Measurements from ENCODE around the gene EDN3. TPM values are rescaled to one million over a fixed set of nuclear protein-coding genes. Genes with fewer than 3 reads are reported as not detected.

EDN3 gene
- total and polyA plus RNA-seq, 2 donors (not counting 3 experiments of a cell fraction or from before 2014, with no cell fraction given): not detected

DNA sequence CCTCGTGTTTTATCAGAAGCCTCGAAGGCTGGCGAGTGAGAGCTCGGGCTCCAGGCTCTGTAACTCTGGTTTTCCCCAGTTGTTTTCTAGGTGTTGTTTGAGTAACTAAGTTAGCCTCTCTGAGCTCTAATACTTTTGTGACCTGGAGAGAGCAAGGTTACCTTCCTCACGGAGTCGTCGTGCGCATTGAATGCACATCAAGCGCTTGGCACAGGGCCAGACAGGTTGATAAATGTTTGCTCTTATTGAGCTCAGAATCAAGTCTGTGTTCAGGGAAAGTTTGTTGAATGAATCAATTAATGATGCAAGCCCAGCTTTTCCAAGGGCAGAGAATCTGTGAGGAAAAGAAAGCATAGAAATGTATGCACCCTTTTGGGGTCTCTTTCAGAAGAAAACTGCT, 33.5 kb downstream of the EDN3 start:
- Histone ChIP-seq H3K4me3 (replicated peaks in 1 of 3; ENCODE audit: insufficient read depth in 1 of 3, low read depth in 1 of 3, low read length in 3 of 3) (no peak overlapping the region), H3K9ac (replicated peaks; ENCODE audit: extremely low read depth, insufficient read depth, low read length) (no peak overlapping the region), H3K27ac (ENCODE audit: insufficient read depth, low read depth, low read length) (no peak overlapping the region), H4K20me1 (replicated peaks; ENCODE audit: control insufficient read depth, extremely low read depth, insufficient read depth, low read length) (no peaks in the 10 kb centered on the region), H2AFZ (ENCODE audit: low read depth, low read length) (no peak overlapping the region), H3K79me2 (ENCODE audit: control insufficient read depth, insufficient read depth, low read length) (no peaks in the 10 kb centered on the region), H3K27me3 (ENCODE audit: control insufficient read depth in 2 of 2, insufficient read depth in 2 of 2, low read length in 2 of 2) (no peaks in the 10 kb centered on the region), H3K9me3 (replicated peaks; ENCODE audit: control insufficient read depth, insufficient read depth, low read length) (no peaks in the 10 kb centered on the region), H3K4me2 (ENCODE audit: insufficient read depth, low read length) (no peak overlapping the region), H3K36me3 (ENCODE audit: control insufficient read depth in 2 of 2, extremely low read depth in 1 of 2, insufficient read depth in 2 of 2, low read length in 2 of 2) (no peaks in the 10 kb centered on the region), H3K4me1 (ENCODE audit: control insufficient read depth, extremely low read depth, insufficient read depth, low read length) (no peaks in the 10 kb centered on the region), H3K9me1 (replicated peaks; ENCODE audit: control insufficient read depth, extremely low read depth, insufficient read depth, low read length) (no peaks in the 10 kb centered on the region)
- intact Hi-C loops (cut with micrococcal nuclease) (no loop called here), dilution Hi-C loops (cut with MboI; ENCODE audit: extremely low pct_ligation_motif_present, low sequenced_read_pairs) (no loop called here)
- ChIA-PET CTCF (no interaction called here), POLR2A (no interaction called here)
- FAIRE-seq: no peak
- no peak for DNase-seq (ENCODE audit: low read depth, low spot score)
- BruUV-seq (replicated peaks): no TSS peak
- TF ChIP-seq FOS (IDR thresholded peaks at IDR 0.05; ENCODE audit: borderline replicate concordance, insufficient read depth, low read length) (no peak), POLR2AphosphoS5 (IDR thresholded peaks at IDR 0.05; ENCODE audit: insufficient read depth, low read depth, low read length) (no peak), EZH2 (IDR thresholded peaks at IDR 0.05; ENCODE audit: borderline replicate concordance, low read depth, low read length, severe bottlenecking) (no peak), MYC (IDR thresholded peaks at IDR 0.05; ENCODE audit: low read depth, low read length) (no peak), JUN (IDR thresholded peaks at IDR 0.05; ENCODE audit: borderline replicate concordance, insufficient read depth, insufficient read length, low read depth) (no peak), POLR2A (IDR thresholded peaks at IDR 0.05; ENCODE audit: low read depth, low read length) (no peak)

DNA sequence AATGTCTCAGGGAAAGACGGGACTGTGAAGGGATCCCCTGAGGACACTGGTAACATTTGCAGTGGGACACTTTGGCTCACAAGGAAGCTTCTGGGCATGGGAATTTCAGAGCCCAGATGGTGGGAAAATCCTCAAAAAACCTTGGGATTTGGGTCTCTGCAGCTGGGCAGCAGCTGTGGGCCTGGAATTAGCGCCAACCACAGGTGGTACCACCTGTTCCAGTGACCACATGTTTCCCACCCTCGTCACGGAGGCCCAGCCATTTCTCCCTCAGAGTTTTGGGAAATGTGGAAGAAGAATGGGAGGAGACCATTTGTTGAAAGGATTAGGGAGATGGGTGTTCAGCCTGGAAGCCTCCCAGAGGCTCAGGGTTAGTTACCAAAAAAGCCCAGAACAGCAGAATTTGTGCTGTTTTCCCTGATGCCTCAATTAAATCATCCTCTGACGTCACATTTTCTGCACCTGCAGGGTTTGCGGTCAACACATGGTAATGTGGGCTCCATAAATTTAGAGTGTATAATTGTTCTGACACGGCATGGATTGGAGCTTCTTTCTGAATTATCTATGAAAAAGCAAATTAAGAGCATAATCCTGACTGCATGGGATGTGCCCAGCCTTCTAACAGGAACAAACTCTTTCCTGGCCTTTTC, 34.4 kb downstream of the EDN3 start:
- TF ChIP-seq, protein P1, sequence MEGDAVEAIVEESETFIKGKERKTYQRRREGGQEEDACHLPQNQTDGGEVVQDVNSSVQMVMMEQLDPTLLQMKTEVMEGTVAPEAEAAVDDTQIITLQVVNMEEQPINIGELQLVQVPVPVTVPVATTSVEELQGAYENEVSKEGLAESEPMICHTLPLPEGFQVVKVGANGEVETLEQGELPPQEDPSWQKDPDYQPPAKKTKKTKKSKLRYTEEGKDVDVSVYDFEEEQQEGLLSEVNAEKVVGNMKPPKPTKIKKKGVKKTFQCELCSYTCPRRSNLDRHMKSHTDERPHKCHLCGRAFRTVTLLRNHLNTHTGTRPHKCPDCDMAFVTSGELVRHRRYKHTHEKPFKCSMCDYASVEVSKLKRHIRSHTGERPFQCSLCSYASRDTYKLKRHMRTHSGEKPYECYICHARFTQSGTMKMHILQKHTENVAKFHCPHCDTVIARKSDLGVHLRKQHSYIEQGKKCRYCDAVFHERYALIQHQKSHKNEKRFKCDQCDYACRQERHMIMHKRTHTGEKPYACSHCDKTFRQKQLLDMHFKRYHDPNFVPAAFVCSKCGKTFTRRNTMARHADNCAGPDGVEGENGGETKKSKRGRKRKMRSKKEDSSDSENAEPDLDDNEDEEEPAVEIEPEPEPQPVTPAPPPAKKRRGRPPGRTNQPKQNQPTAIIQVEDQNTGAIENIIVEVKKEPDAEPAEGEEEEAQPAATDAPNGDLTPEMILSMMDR (IDR thresholded peaks at IDR 0.05; ENCODE audit: extremely low read depth in 1 of 2, insufficient read depth in 1 of 2, low read depth in 1 of 2, low read length in 2 of 2): no peak
- TF ChIP-seq, protein P2, sequence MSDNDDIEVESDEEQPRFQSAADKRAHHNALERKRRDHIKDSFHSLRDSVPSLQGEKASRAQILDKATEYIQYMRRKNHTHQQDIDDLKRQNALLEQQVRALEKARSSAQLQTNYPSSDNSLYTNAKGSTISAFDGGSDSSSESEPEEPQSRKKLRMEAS (IDR thresholded peaks at IDR 0.05; ENCODE audit: insufficient read depth, insufficient read length): no peak
- TF ChIP-seq EZH2 (IDR thresholded peaks at IDR 0.05; ENCODE audit: borderline replicate concordance, low read depth, low read length, severe bottlenecking) (no peak), GATA2 (IDR thresholded peaks at IDR 0.05; ENCODE audit: insufficient read depth, insufficient read length, low read depth, low read length) (no peak), MYC (IDR thresholded peaks at IDR 0.05; ENCODE audit: low read depth, low read length) (no peak), JUN (IDR thresholded peaks at IDR 0.05; ENCODE audit: borderline replicate concordance, insufficient read depth, insufficient read length, low read depth) (no peak), FOS (IDR thresholded peaks at IDR 0.05; ENCODE audit: borderline replicate concordance, insufficient read depth, low read length) (no peak), POLR2AphosphoS5 (IDR thresholded peaks at IDR 0.05; ENCODE audit: insufficient read depth, low read depth, low read length) (no peak)
- intact Hi-C loops (cut with micrococcal nuclease) (no loop called here), dilution Hi-C loops (cut with MboI; ENCODE audit: extremely low pct_ligation_motif_present, low sequenced_read_pairs) (no loop called here)
- Histone ChIP-seq H4K20me1 (replicated peaks; ENCODE audit: control insufficient read depth, extremely low read depth, insufficient read depth, low read length) (no peaks in the 10 kb centered on the region), H3K4me2 (ENCODE audit: insufficient read depth, low read length) (no peak overlapping the region), H3K79me2 (ENCODE audit: control insufficient read depth, insufficient read depth, low read length) (no peaks in the 10 kb centered on the region), H3K9ac (replicated peaks; ENCODE audit: extremely low read depth, insufficient read depth, low read length) (no peak overlapping the region), H3K27ac (ENCODE audit: insufficient read depth, low read depth, low read length) (no peak overlapping the region), H3K9me1 (replicated peaks; ENCODE audit: control insufficient read depth, extremely low read depth, insufficient read depth, low read length) (no peaks in the 10 kb centered on the region), H3K9me3 (replicated peaks; ENCODE audit: control insufficient read depth, insufficient read depth, low read length) (no peaks in the 10 kb centered on the region), H3K4me1 (ENCODE audit: control insufficient read depth, extremely low read depth, insufficient read depth, low read length) (no peaks in the 10 kb centered on the region), H2AFZ (ENCODE audit: low read depth, low read length) (no peak overlapping the region), H3K36me3 (ENCODE audit: control insufficient read depth in 2 of 2, extremely low read depth in 1 of 2, insufficient read depth in 2 of 2, low read length in 2 of 2) (no peaks in the 10 kb centered on the region), H3K27me3 (ENCODE audit: control insufficient read depth in 2 of 2, insufficient read depth in 2 of 2, low read length in 2 of 2) (no peaks in the 10 kb centered on the region), H3K4me3 (replicated peaks in 1 of 3; ENCODE audit: insufficient read depth in 1 of 3, low read depth in 1 of 3, low read length in 3 of 3) (no peak overlapping the region)
- POLR2A ChIA-PET: no interaction called here
- CTCF ChIA-PET: no interaction called here
- DNase-seq (ENCODE audit: low read depth, low spot score) (no peak), FAIRE-seq (no peak)
- BruUV-seq (replicated peaks): no TSS peak

Measured in endothelial cell of umbilical vein (primary cell).